ENCODE data around the gene IGFL4. TPM values are rescaled to one million over a fixed set of nuclear protein-coding genes. Genes with fewer than 3 reads are reported as not detected.

The IGFL4 gene
- total and polyA plus RNA-seq, 9 of the 15 experiments (the other 6 are each of a cell fraction or from before 2014, with no cell fraction given): not detected

DNA sequence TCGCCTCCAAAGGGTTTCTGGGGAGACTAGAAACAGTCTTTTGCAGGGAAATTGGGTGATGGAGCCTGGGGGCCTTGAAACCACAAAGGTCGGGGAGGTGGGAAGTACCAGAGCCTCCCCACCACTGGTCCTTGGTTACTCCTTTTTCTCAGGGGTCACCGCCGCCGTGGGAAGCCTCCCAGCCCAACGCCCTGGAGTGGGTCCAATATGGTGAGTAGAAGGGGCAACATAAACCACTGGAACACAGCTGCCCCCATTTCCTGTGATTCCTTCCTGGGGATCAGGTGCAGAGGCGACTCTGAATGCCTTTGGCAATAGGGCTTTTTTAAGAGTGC lies 23.7 kb downstream of the IGFL4 start:
- Histone ChIP-seq H3K4me3 (no peak overlapping the region), H3K9me3 (replicated peaks; ENCODE audit: control insufficient read depth, insufficient read depth, low read depth, low read length) (no peaks in the 10 kb centered on the region), H3K9ac (ENCODE audit: insufficient read depth in 1 of 2, low read depth in 2 of 2, low read length in 2 of 2) (no peak overlapping the region), H3K36me3 (ENCODE audit: control insufficient read depth, insufficient read depth, low read length) (peaks cover 14% of the 10 kb centered on the region; the same call in 1 of the 3 replicates), H3K9me1 (ENCODE audit: control insufficient read depth, insufficient read depth, low read length) (no peaks in the 10 kb centered on the region), H3K79me2 (ENCODE audit: control insufficient read depth, insufficient read depth, low read length) (no peaks in the 10 kb centered on the region), H3K27me3 (ENCODE audit: control insufficient read depth in 2 of 2, insufficient read depth in 2 of 2, low read length in 2 of 2) (no peaks in the 10 kb centered on the region), H3K4me2 (ENCODE audit: insufficient read depth, low read length) (no peak overlapping the region), H2AFZ (ENCODE audit: low read depth, low read length) (no peak overlapping the region), H3K4me1 (replicated peaks in 1 of 2; ENCODE audit: control insufficient read depth in 2 of 2, insufficient read depth in 2 of 2, low read length in 2 of 2) (peaks cover 8 to 37% of the 10 kb centered on the region in 2 experiments; a peak in 4 of 5 replicates), H3K27ac (ENCODE audit: extremely low read depth, low read depth, low read length) (no peak overlapping the region), H4K20me1 (replicated peaks; ENCODE audit: control insufficient read depth, insufficient read depth, low read length) (peaks cover 2% of the 10 kb centered on the region; the same call in 1 of the 2 replicates)
- TF ChIP-seq, protein P1, sequence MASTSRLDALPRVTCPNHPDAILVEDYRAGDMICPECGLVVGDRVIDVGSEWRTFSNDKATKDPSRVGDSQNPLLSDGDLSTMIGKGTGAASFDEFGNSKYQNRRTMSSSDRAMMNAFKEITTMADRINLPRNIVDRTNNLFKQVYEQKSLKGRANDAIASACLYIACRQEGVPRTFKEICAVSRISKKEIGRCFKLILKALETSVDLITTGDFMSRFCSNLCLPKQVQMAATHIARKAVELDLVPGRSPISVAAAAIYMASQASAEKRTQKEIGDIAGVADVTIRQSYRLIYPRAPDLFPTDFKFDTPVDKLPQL (IDR thresholded peaks at IDR 0.05; ENCODE audit: extremely low read depth, insufficient read length): no peak
- TF ChIP-seq PTBP1 (IDR thresholded peaks at IDR 0.05; ENCODE audit: low read depth, low read length) (peak; percentile 70; the same call in 1 of the 2 replicates), MIER1 (IDR thresholded peaks at IDR 0.05; ENCODE audit: low read depth) (peak; percentile 88), POLR2AphosphoS2 (IDR thresholded peaks at IDR 0.05; ENCODE audit: low read length) (no peak), NCOA1 (IDR thresholded peaks at IDR 0.05; ENCODE audit: low read depth) (no peak)
- TF ChIP-seq, protein P2, sequence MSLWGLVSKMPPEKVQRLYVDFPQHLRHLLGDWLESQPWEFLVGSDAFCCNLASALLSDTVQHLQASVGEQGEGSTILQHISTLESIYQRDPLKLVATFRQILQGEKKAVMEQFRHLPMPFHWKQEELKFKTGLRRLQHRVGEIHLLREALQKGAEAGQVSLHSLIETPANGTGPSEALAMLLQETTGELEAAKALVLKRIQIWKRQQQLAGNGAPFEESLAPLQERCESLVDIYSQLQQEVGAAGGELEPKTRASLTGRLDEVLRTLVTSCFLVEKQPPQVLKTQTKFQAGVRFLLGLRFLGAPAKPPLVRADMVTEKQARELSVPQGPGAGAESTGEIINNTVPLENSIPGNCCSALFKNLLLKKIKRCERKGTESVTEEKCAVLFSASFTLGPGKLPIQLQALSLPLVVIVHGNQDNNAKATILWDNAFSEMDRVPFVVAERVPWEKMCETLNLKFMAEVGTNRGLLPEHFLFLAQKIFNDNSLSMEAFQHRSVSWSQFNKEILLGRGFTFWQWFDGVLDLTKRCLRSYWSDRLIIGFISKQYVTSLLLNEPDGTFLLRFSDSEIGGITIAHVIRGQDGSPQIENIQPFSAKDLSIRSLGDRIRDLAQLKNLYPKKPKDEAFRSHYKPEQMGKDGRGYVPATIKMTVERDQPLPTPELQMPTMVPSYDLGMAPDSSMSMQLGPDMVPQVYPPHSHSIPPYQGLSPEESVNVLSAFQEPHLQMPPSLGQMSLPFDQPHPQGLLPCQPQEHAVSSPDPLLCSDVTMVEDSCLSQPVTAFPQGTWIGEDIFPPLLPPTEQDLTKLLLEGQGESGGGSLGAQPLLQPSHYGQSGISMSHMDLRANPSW (CRISPR knock-in tag; IDR thresholded peaks at IDR 0.05): no peak
- TF ChIP-seq, protein P3, sequence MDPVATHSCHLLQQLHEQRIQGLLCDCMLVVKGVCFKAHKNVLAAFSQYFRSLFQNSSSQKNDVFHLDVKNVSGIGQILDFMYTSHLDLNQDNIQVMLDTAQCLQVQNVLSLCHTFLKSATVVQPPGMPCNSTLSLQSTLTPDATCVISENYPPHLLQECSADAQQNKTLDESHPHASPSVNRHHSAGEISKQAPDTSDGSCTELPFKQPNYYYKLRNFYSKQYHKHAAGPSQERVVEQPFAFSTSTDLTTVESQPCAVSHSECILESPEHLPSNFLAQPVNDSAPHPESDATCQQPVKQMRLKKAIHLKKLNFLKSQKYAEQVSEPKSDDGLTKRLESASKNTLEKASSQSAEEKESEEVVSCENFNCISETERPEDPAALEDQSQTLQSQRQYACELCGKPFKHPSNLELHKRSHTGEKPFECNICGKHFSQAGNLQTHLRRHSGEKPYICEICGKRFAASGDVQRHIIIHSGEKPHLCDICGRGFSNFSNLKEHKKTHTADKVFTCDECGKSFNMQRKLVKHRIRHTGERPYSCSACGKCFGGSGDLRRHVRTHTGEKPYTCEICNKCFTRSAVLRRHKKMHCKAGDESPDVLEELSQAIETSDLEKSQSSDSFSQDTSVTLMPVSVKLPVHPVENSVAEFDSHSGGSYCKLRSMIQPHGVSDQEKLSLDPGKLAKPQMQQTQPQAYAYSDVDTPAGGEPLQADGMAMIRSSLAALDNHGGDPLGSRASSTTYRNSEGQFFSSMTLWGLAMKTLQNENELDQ (CRISPR knock-in tag; IDR thresholded peaks at IDR 0.05; ENCODE audit: borderline replicate concordance): no peak
- 10% methylated on average over 6 of the region's 7 CpGs for WGBS (ENCODE audit: insufficient coverage, low coverage, missing lambda C conversion rate)
- DNase-seq (ENCODE audit: extremely low read depth in 1 of 4, low spot score in 3 of 4): no peak
- ChIA-PET POLR2A (interaction anchor here (0.7 to 1.0 kb wide), 4 partner anchors 11 to 50 kb away, joined by 4 to 6 read pairs (median 4); partner anchors contain the start of gene CCDC61), CTCF (ENCODE audit: low intra/inter-chr PET ratio) (interaction anchor here (1.0 to 1.3 kb wide), 2 partner anchors 60 to 103 kb away, joined by 3 read pairs; no protein-coding TSS in a partner anchor)
- in situ Hi-C loops (cut with MboI): no loop called here
- no peak; the same call in 2 of the 3 replicates for ATAC-seq
- intact Hi-C loops (cut with micrococcal nuclease): no loop called here
- FAIRE-seq: no peak
- BruUV-seq (replicated peaks): no TSS peak
